Hematopoietic multipotent progenitor cell treated with erythropoietin and hydrocortisone succinate and interleukin-3 and kit ligand, for 15 days (in vitro differentiated cells): ENCODE measurements around the gene OR7A17.

Experiments
- DNase-seq: peaks from one replicate; pipeline ENCODE4 v3.0.0-alpha.2; 2015; ENCODE audit warnings: low spot score

OR7A17 gene

DNA sequence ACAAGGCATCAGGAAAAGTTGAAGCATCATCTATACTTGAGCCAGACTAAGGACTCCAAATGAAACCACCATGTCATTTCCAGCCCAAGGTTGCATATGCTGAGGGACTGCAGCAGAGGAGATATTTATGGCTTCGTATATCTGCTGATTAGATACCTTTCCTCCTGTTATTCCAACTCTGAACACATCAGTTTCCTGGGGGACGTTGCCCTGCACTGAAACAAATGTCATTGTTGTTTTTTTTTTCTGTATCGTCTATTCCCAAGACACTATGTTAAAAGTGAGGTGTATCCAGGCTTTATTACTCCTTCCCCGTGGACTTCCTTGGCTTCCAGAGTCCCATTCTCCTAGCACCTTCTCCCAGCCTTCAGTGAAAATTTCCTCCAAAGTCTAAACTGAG lies at the start of gene OR7A17:
Gene OR7A17 (minus strand): TSS at position 101 of the 400 bp plus-strand sequence. CDS start 4,777 bp downstream, outside the sequence.
- DNase-seq: no peak

DNA sequence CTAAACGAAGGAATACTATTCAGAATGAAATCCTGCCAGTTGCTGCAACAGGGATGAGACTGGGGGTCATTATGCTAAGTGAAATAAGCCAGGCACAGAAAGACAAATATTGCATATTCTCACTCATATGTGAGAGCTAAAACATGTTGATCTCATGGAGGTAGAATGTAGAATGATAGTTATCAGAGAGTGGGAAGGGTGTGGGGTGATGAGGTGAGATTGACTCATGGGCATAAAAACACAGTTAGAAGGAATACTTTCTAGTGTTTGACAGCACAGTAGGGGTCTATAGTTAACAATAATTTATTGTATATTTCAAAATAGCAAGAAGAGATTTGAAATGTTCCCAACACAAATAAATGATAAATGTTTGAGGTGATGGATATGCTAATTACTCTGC lies 47.6 kb upstream of the OR7A17 start:
- DNase-seq: no peak

DNA sequence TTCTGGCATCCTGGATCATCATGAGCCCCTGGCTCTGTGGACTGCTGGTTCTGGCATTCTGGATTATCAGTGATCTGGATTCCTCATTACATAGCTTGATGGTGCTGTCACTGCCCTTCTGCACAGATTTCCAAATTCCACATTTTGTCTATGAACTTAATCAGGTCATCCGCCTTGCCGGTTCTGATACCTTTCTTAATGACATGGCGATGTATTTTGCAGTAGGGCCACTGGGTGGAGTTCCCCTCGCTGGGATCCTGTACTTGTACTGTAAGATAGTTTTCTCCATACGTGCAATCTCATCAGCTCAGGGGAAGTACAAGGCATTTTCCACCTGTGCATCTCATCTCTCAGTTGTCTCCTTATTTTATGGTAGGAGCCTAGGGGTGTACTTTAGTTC lies 30.9 kb upstream of the OR7A17 start:
- no peak for DNase-seq

DNA sequence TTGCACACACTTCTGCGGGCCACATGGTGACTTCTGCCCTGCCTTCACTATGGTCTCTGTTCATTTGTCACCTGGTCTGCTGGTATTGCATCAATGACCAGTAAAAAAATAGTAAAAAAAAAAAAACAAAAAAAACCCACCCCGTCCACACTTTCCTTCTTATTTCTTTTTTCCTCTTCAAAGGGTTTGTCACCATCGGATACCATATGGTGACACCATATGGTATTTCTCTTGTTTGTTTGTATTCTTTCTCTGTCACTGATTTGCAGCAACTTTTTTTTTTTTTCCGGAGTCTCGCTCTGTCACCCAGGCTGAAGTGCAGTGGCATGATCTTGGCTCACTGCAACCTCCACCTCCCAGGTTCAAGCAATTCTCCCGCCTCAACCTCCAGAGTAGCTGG lies 29.2 kb upstream of the OR7A17 start:
- no peak for DNase-seq

DNA sequence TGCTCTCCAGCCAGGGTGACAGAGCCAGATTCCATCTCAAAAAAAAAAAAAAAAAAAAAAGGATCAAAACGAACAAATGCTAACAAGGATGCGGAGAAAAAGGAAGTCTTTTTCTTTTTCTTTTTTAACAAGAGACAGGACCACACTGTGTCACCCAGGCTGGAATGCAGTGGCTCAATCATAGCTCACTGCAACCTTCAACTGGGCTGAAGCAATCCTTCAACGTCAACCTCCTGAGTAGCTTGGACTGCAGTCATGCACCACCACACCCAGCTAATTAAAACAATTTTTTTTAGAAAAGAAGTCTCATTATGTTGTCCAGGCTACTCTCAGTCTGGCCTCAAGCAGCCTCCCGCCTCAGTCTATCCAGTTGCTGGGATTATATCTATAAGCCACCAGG lies 20.8 kb upstream of the OR7A17 start:
- DNase-seq: no peak

DNA sequence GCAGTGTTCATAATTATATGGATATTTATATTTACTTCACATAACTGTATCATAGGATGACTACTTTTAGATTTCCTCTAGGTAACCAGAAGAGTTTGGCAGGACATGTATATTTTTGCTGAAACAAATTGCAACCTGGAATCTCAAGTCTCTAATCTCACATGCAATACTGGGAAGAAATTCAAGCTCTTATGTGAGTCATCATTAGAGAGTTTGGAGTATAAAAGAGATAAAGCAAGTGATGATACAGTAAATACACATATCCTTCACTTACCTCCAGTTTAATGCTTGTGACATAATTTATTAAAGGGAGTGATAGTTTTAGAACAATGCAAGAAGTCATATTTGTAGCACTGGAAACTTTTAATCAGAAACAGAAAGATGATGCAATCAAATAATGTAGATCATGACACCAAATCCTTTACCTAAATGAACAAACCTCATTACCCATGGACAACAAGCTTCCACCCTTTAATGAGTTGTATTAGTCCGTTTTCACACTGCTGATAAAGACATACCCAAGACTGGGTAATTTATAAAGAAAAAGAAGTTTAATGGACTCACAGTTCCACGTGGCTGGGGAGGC lies 15.8 kb upstream of the OR7A17 start:
- DNase-seq: no peak

DNA sequence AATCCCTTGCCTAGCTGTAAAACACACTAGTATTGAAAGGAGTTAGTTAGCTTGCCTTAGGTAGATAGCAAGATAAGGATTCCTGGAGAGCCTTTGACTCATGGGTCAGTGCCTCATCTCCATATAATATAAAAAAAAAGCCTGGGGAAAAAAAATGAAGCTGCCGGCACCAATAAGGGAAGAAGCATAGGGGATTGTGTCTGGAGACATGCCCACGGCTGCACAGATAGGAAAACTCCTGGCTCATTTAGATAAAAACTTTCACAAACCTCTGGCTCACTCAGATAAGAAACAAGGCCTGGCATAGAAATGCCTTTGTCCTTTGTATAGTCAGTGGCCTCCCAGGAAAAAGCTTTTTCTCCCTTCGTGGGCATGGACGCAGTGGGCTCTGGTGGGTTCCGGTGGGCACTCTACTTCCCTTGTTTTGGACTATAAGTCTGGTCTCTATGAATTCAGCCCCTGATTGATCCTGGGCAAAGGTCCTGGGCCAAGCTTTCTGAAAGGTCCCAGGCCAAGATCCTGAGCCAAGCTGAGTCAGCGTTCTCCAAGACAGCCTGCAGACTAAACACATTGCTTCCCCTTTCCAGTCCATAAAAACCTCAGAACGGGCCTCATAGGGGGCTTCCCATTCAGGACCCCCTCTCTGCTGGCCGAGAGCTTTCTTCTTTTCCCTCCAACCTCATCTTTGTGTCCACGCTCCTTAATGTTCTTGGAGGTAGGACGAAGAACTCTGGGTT lies 4.9 kb upstream of the OR7A17 start:
- peak; percentile 52 for DNase-seq

DNA sequence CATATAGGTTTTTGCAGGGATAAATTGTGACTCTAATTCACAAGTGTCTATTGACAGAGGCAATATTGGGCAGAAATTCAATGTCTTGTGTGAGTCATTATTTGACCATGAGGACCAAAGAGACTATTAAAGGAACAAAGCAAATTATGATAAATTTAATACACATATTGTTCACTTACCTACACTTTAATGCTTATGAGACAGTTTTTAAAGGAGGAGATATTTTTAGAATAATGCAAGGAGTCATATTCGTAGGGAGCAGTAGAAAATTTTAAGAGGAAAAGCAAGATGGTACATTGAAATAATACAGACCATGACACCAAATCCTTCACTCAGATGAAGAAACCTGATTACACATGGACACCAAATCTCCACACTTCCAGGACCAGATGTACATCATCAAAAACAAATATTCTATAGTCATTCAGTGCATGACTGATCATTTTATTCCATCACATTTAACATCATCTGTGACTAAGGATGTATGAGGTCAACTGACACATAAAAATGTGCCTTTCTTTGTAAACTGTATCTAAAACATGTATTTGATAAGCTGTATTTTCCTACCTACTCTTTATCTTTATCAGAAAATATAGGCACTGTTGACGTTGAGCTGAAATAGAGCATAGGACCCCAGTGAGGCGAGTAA lies 4.2 kb upstream of the OR7A17 start:
- DNase-seq: no peak

DNA sequence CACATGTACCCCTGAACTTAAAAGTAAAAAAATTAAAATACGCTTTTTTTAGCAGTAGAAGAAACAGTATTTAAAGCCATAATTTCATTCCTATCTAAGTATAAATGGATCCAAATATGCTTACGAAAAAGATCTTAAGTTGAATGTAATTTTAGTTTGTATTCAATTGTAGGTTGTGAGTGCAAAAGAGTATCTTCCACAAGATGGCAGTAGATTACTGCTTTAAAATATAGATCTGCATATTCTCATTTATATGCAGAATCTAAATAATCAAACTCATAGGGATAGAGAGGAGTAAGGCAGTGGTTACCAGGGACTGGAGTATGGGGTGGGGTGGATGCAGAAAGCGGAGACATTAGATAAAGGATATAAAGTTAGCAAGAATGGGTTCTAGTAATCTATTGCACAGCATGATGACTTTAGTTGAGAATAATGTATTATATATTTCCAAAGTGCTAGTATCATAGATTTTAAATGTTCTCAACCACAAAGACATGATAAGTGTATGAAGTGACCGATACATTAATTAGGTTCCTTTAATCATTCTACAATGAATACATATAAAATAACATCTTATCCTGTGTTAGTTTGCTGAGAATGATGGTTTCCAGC lies 14.2 kb downstream of the OR7A17 start:
- peak; percentile 30 for DNase-seq

DNA sequence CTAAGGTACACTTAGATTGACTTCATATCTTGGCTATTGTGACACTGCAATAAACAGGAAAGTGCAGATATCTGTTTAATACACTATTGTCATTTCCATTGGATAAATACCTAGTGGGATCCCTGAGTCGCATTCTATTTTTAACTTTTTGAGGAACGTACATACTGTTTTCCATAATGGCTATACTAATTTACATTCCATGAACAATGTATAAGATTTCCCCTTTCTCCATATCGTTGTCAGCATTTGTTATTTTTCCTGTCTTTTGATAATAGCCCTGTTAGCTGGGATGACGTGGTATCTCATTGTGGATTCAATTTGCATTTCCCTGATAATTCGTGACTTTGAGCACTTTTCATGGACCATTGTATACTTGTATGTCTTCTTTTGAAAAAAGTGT lies 17.4 kb downstream of the OR7A17 start:
- no peak for DNase-seq

DNA sequence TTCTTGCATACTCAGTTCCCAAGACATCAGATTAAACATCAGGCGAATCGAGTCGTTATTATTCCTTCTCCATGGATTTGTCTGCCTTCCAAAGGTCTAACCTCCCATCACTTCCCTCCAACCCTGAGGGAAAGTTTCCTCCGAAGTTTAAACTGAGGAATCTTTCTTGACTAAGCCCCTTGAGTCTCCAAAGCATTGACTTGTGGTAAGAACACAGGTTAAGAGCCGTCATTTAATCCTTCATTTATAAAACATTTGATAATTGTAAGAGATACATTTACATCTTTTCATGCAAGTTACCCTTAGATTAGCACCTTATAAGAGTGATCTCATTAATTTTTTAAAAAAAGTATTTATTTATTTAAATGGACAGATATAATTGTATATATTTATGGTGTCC lies 37.1 kb downstream of the OR7A17 start, which contains the start of gene OR7A10:
Gene OR7A10 (minus strand): TSS at position 101 of the 400 bp plus-strand sequence. CDS start 7,045 bp downstream, outside the sequence.
- DNase-seq: no peak

DNA sequence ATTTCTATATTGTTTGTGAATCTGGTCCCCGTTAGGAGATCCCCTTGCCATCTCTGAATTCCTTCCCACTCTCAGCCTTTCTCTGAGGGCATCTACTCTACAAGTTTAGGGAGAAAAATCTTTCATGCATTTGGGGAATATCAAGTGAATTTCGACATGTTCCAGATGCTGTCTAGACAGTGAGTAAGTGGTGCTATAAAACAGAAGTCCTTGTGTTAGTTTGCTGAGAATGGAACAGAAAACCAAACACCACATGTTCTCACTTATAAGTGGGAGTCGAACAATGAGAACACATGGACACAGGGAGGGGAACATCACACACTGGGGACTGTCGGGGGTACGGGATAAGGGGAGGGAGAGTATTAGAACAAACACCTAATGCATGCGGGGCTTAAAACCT lies 42.4 kb downstream of the OR7A17 start:
- DNase-seq: no peak

DNA sequence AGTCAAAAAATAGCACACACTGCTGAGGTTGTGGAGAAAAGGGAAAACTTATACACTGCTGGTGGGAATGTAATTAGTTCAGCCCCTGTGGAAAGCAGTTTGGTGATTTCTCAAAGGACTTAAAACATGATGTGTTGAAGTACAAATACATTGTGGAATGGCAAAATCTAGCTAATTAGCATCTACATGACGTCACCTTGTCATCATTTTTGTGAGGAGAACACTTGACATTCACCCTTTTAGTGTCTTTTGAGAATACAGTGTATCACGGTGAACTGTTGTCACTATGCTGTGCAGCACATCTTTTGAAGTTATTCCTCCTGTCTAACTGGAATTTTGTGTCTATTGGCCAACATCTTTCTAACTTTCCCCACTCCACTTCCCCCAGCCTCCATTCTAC lies 42.8 kb downstream of the OR7A17 start:
- no peak for DNase-seq

DNA sequence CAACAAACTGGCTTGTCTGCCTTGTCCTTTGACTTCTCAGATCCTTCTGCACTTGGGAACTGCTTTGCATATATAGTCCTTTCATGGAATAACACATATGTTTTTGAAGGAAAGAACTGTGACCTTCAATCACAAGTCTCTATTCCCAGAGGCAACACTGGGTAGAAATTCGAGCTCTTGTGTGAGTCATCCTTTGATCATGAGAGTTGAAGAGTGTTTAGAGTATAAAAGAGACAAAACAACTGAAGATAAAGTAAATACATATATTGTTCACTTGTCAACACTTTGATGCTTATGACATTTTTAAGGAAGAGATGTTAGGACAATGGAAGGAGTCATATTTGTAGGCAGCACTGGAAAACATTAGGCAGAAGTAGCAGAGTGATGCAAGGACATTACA lies 45.7 kb downstream of the OR7A17 start:
- DNase-seq: no peak

DNA sequence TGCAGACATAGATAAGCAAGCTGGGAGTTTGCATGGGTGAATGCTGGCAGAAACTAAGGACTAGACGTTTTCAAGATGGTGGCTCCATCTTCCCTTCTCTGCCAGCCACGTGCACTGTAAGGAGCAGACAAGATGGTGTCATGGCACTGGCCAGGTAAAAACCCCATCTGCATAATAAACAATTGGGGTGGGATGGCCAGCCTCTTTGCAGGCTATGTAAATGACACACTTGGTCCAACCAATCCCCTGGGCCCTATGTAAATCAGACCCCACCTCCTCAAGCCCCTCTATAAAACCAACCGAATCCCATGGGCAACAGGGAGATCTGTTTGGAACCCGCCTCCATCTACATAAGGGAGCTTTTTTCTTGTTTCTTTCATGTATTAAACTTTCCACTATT lies 48.5 kb downstream of the OR7A17 start:
- DNase-seq: no peak

DNA sequence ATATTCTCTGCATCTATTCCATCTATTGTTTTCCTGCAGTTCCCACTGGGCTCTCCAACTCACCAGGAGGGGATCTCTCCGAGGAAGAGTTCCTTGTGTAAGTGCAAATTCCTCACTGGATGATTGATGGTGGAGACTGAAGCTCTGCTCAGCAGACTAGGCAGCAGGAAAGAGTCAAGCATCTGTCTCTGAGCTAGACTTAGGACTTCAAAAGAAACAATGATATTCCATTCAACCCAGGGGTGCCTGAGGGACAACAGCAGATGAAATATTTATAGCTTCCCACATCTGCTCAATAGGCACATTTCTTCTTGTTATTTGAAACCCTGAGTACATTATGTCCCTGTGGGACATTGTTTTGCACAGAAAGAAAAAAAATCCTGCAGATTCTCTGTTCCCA lies 50.9 kb downstream of the OR7A17 start, which contains the start of the genes OR7A5 and OR7C1:
Gene OR7A5 (minus strand): TSS at position 175 of the 400 bp plus-strand sequence. CDS start 6,944 bp downstream, outside the sequence.
Gene OR7C1 (minus strand): TSS at position 175 of the 400 bp plus-strand sequence. CDS start 35,049 bp downstream, outside the sequence.
- DNase-seq: no peak

DNA sequence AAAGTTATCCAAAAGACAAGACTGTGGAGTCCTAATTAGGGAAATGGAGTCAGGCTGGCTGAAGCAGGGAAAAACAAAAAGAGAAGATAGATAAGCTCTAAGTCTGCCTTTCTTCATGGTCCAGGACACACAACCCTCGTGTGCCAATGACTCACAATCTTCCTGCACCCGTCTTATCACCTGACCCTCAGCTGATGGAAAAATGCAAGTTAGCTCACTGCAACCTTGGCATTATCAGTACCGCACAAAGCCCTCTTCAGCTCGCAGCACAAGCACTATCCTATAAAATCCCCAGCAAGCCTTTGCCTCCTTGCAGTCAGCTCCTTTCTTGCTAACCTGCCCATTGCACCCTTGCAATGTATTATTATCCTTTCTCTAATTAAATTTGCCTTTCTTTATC lies 55.2 kb downstream of the OR7A17 start:
- peak; percentile 26 for DNase-seq
